Suprapubic skin (tissue), 4 donors: ENCODE data around the gene DSTN.

Experiments used
- POLR2A ChIP-seq, 2 donors: fragments of 450-650 bp; IDR thresholded peaks; one replicate each; pipeline ENCODE4 v1.6.1; 2017; ENCODE audit warnings: antibody characterized with exemption in 2 of 2, mild to moderate bottlenecking in 2 of 2, moderate library complexity in 2 of 2
- POLR2AphosphoS5 ChIP-seq, 3 donors: sonication (generic); formaldehyde crosslinking; IDR thresholded peaks; one replicate each; pipeline ENCODE4 v1.6.1; 2017; ENCODE audit warnings: antibody characterized with exemption in 3 of 3
- TF ChIP-seq, protein P1 (sequence below), 2 donors: fragments of 200-600 bp in 1 of 2; fragments of 450-650 bp in 1 of 2; sonication (generic) in 1 of 2; IDR thresholded peaks; one replicate each; pipeline ENCODE4 v1.5.1; 2016 to 2019; ENCODE audit warnings: antibody characterized with exemption in 2 of 2, mild to moderate bottlenecking in 1 of 2, moderate library complexity in 1 of 2

DNA sequence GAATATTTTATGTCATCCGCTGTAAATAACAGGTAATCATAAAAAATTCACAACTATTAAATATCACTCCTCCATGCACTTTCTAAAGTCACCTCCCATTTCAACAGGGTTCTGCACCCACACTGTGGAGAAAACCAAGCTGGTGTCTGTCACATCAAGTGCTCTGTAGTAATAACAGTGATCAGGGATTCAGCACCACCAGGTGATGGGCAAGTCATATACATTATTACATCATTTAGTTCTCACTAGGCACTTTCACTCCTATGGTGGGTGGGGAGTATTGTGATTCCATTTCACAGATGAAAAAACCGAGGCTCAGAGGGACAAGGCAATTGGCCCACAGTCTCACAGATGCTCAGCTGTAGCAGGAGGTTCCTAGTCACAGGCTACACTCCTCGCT, 47.3 kb upstream of the DSTN start:
- TF ChIP-seq, protein P1, sequence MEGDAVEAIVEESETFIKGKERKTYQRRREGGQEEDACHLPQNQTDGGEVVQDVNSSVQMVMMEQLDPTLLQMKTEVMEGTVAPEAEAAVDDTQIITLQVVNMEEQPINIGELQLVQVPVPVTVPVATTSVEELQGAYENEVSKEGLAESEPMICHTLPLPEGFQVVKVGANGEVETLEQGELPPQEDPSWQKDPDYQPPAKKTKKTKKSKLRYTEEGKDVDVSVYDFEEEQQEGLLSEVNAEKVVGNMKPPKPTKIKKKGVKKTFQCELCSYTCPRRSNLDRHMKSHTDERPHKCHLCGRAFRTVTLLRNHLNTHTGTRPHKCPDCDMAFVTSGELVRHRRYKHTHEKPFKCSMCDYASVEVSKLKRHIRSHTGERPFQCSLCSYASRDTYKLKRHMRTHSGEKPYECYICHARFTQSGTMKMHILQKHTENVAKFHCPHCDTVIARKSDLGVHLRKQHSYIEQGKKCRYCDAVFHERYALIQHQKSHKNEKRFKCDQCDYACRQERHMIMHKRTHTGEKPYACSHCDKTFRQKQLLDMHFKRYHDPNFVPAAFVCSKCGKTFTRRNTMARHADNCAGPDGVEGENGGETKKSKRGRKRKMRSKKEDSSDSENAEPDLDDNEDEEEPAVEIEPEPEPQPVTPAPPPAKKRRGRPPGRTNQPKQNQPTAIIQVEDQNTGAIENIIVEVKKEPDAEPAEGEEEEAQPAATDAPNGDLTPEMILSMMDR (IDR thresholded peaks at IDR 0.05) = no peak
- TF ChIP-seq POLR2AphosphoS5 (IDR thresholded peaks at IDR 0.05) (no peak), POLR2A (IDR thresholded peaks at IDR 0.05) (no peak)
